Calu3 (cell line): Measurements from ENCODE around the gene PLXNA1. TPM values are rescaled to one million over a fixed set of nuclear protein-coding genes. Genes with fewer than 3 reads are reported as not detected.

ENCODE experiments used
- BruUV-seq: library from RNA; stranded (reverse); fragments of 400-500 nt; replicated peaks from 2 replicates; lab custom pipeline; 2021; lab: Mats Ljungman, UMichigan
- CTCF ChIA-PET: fragments of 300-600 bp; sonication (Branson Sonifier 250); formaldehyde crosslinking; loops from one replicate; lab custom pipeline; 2022; ENCODE audit warnings: antibody characterized with exemption; lab: Charles Lee
- DNase-seq: peaks from one replicate; pipeline ENCODE4 v3.0.0; 2022
- H3K27ac Mint-ChIP-seq: one replicate; pipeline ENCODE4 v1.8.0; 2022; ENCODE audit warnings: mixed read lengths; ENCODE audit not compliant: unreplicated experiment
- H3K27me3 Mint-ChIP-seq: one replicate; pipeline ENCODE4 v1.8.0; 2022; ENCODE audit warnings: mixed read lengths; ENCODE audit not compliant: unreplicated experiment
- H3K36me3 Mint-ChIP-seq: one replicate; pipeline ENCODE4 v1.8.0; 2022; ENCODE audit warnings: mild to moderate bottlenecking, moderate library complexity, mixed read lengths; ENCODE audit not compliant: insufficient read depth, unreplicated experiment
- H3K4me1 Mint-ChIP-seq: one replicate; pipeline ENCODE4 v1.8.0; 2022; ENCODE audit warnings: mild to moderate bottlenecking, low read depth, mixed read lengths; ENCODE audit not compliant: unreplicated experiment
- H3K4me3 Mint-ChIP-seq: one replicate; pipeline ENCODE4 v1.8.0; 2022; ENCODE audit warnings: mild to moderate bottlenecking, low read depth, moderate library complexity, mixed read lengths; ENCODE audit not compliant: unreplicated experiment
- H3K9me3 Mint-ChIP-seq: one replicate; pipeline ENCODE4 v1.8.0; 2022; ENCODE audit warnings: low read depth, mixed read lengths; ENCODE audit not compliant: unreplicated experiment
- CTCF ChIP-seq: fragments of 200-600 bp; IDR thresholded peaks from one replicate; pipeline ENCODE4 v1.8.0; 2022; ENCODE audit warnings: antibody characterized with exemption; ENCODE audit not compliant: unreplicated experiment
- intact Hi-C: fragments of 100-400 bp; cut with micrococcal nuclease; formaldehyde crosslinking; loops from one replicate; pipeline ENCODE4 v1.10.0; 2022; ENCODE audit not compliant: unreplicated experiment
- total RNA-seq: library from RNA; stranded (reverse); gene quantifications from 2 replicates; pipeline ENCODE4 v1.2.3, GENCODE V29; 2022

Gene PLXNA1
- total RNA-seq, 1 experiment from 2014 or later, result 84.3 TPM

GRCh38 chr3:127031845-127032244 is 48.9 kb downstream of the PLXNA1 start:
- Mint-ChIP-seq H3K27me3 (no peaks in the 10 kb centered on the region), H3K27ac (no peak overlapping the region), H3K4me1 (peaks cover 23% of the 10 kb centered on the region), H3K4me3 (no peak overlapping the region), H3K9me3 (no peaks in the 10 kb centered on the region), H3K36me3 (peaks cover 60% of the 10 kb centered on the region)
- no peak for TF ChIP-seq CTCF
- BruUV-seq, result no TSS peak
- no peak for DNase-seq
- CTCF ChIA-PET, result no interaction called here
- intact Hi-C loops, result no loop called here

GRCh38 chr3:127032296-127032990 is 49.5 kb downstream of the PLXNA1 start:
- peaks cover 61% of the 10 kb centered on the region for H3K36me3 Mint-ChIP-seq
- no peaks in the 10 kb centered on the region for H3K9me3 Mint-ChIP-seq
- no peak for DNase-seq
- intact Hi-C loops, result no loop called here
- no peaks in the 10 kb centered on the region for H3K27me3 Mint-ChIP-seq
- CTCF ChIA-PET, result no interaction called here
- H3K27ac Mint-ChIP-seq, result no peak overlapping the region
- H3K4me1 Mint-ChIP-seq, result peaks cover 28% of the 10 kb centered on the region
- no TSS peak for BruUV-seq
- TF ChIP-seq CTCF, result no peak
- H3K4me3 Mint-ChIP-seq, result no peak overlapping the region

Other genes with a start within 250 kb of the PLXNA1 start
- gene PRR23E, start 210.0 kb downstream of the PLXNA1 start, total RNA-seq, result not detected in 2 replicates